ENCODE measurements around the gene RPS6KA2.

GRCh38 chr6:166405386-166405785 is 221.7 kb downstream of the RPS6KA2 start:
- TF ChIP-seq LEF1 (IDR thresholded peaks at IDR 0.05; ENCODE audit: borderline replicate concordance): no peak
- no peak for TF ChIP-seq FOXA1 (IDR thresholded peaks at IDR 0.05)
- TF ChIP-seq CTBP1 (IDR thresholded peaks at IDR 0.05; ENCODE audit: borderline replicate concordance): no peak
- TF ChIP-seq BHLHE40 (IDR thresholded peaks at IDR 0.05; ENCODE audit: borderline replicate concordance): no peak
- TF ChIP-seq FOXM1 (IDR thresholded peaks at IDR 0.05; ENCODE audit: borderline replicate concordance): no peak
- no peak for TF ChIP-seq HDGF (IDR thresholded peaks at IDR 0.05; ENCODE audit: borderline replicate concordance)
- TF ChIP-seq ELF4 (IDR thresholded peaks at IDR 0.05): no peak
